Esophagus squamous epithelium (tissue), 4 donors: ENCODE results near the gene SLC8A2.

Experiments
- CTCF ChIP-seq, 6 experiments: fragments of 450-650 bp in 4 of 6; fragments of 200-600 bp in 2 of 6; sonication (generic) in 2 of 6; IDR thresholded peaks; one replicate each; pipeline ENCODE4 v1.5.1; 2016 to 2019; ENCODE audit warnings: antibody characterized with exemption in 6 of 6, mild to moderate bottlenecking in 4 of 6, moderate library complexity in 4 of 6
- POLR2A ChIP-seq, 4 donors: fragments of 450-650 bp; IDR thresholded peaks; one replicate each; pipeline ENCODE4 v1.6.1; 2017; ENCODE audit warnings: antibody characterized with exemption in 4 of 4, mild to moderate bottlenecking in 4 of 4, moderate library complexity in 3 of 4

- TF ChIP-seq CTCF (IDR thresholded peaks at IDR 0.05), result no peak
- no peak for TF ChIP-seq POLR2A (IDR thresholded peaks at IDR 0.05)
Observed at GRCh38 chr19:47432499-47432898, 39.2 kb downstream of the SLC8A2 start.
